ENCODE data around the gene ZFP57. TPM values are rescaled to one million over a fixed set of nuclear protein-coding genes. Genes with fewer than 3 reads are reported as not detected.

Gene ZFP57
- total and polyA plus RNA-seq, 2 of the 13 experiments (the other 11 are each of a cell fraction or from before 2014, with no cell fraction given), result not detected

DNA sequence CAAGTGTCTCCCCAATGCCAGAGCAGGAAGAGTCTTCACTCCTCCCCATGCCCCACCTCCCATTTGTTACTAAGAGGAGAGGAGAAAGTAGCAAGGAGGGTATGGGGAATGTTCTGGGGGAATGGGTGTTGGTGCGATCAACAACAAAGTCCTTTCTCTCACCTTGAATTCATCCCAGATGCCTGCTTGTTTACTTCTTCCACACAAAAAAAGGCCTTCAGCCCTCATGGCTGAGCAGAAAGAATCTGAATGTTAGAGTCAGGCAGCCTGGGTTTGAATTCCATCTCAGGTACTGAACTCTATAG, 14.2 kb downstream of the ZFP57 start (continued):
- TF ChIP-seq, protein P1, sequence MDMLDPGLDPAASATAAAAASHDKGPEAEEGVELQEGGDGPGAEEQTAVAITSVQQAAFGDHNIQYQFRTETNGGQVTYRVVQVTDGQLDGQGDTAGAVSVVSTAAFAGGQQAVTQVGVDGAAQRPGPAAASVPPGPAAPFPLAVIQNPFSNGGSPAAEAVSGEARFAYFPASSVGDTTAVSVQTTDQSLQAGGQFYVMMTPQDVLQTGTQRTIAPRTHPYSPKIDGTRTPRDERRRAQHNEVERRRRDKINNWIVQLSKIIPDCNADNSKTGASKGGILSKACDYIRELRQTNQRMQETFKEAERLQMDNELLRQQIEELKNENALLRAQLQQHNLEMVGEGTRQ (IDR thresholded peaks at IDR 0.05; ENCODE audit: low read depth, low read length), result no peak
- TF ChIP-seq, protein P1 (CRISPR knock-in tag; IDR thresholded peaks at IDR 0.05; ENCODE audit: borderline replicate concordance), result no peak
- TF ChIP-seq STAT5B (CRISPR knock-in tag; IDR thresholded peaks at IDR 0.05) (no peak), PHF8 (CRISPR knock-in tag; IDR thresholded peaks at IDR 0.05) (no peak), POLR2AphosphoS5 (IDR thresholded peaks at IDR 0.05; ENCODE audit: low read depth, low read length) (no peak), ZNF768 (CRISPR knock-in tag; IDR thresholded peaks at IDR 0.05) (no peak), SMAD9 (CRISPR knock-in tag; IDR thresholded peaks at IDR 0.05) (no peak), NFKBIZ (CRISPR knock-in tag; IDR thresholded peaks at IDR 0.05) (no peak)
- TF ChIP-seq, protein P2, sequence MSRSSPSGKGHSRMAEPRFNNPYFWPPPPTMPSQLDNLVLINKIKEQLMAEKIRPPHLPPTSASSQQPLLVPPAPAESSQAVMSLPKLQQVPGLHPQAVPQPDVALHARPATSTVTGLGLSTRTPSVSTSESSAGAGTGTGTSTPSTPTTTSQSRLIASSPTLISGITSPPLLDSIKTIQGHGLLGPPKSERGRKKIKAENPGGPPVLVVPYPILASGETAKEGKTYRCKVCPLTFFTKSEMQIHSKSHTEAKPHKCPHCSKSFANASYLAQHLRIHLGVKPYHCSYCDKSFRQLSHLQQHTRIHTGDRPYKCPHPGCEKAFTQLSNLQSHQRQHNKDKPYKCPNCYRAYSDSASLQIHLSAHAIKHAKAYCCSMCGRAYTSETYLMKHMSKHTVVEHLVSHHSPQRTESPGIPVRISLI (CRISPR knock-in tag; IDR thresholded peaks at IDR 0.05; ENCODE audit: borderline replicate concordance), result no peak
- TF ChIP-seq, protein P3, sequence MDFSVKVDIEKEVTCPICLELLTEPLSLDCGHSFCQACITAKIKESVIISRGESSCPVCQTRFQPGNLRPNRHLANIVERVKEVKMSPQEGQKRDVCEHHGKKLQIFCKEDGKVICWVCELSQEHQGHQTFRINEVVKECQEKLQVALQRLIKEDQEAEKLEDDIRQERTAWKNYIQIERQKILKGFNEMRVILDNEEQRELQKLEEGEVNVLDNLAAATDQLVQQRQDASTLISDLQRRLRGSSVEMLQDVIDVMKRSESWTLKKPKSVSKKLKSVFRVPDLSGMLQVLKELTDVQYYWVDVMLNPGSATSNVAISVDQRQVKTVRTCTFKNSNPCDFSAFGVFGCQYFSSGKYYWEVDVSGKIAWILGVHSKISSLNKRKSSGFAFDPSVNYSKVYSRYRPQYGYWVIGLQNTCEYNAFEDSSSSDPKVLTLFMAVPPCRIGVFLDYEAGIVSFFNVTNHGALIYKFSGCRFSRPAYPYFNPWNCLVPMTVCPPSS (IDR thresholded peaks at IDR 0.05), result no peak
